ENCODE data around the gene RPIA.

The RPIA gene

GRCh38 chr2:88686320-88686719 lies 5.2 kb upstream of the RPIA start:
- no peak for DNase-seq (ENCODE audit: low spot score)

GRCh38 chr2:88687384-88687783 lies 4.1 kb upstream of the RPIA start:
- DNase-seq (ENCODE audit: low spot score) = no peak

GRCh38 chr2:88690591-88691338 lies 708 bp upstream of the RPIA start:
- DNase-seq (ENCODE audit: low spot score) = peak; percentile 27

- DNase-seq (ENCODE audit: low spot score) = no peak
Observed at GRCh38 chr2:88692187-88692586, 714 bp downstream of the RPIA start.

- no peak for DNase-seq (ENCODE audit: low spot score)
Observed at GRCh38 chr2:88693911-88694414, 2.5 kb downstream of the RPIA start.

GRCh38 chr2:88696611-88697010 lies 5.1 kb downstream of the RPIA start:
- no peak for DNase-seq (ENCODE audit: low spot score)

GRCh38 chr2:88697370-88698026 lies 6.0 kb downstream of the RPIA start:
- DNase-seq (ENCODE audit: low spot score) = peak; percentile 25

- no peak for DNase-seq (ENCODE audit: low spot score)
Observed at GRCh38 chr2:88698027-88698413, 6.5 kb downstream of the RPIA start.

- no peak for DNase-seq (ENCODE audit: low spot score)
Observed at GRCh38 chr2:88698498-88699233, 7.2 kb downstream of the RPIA start.

- DNase-seq (ENCODE audit: low spot score) = no peak
Observed at GRCh38 chr2:88707003-88707402, 15.5 kb downstream of the RPIA start.

- no peak for DNase-seq (ENCODE audit: low spot score)
Observed at GRCh38 chr2:88709181-88709631, 17.7 kb downstream of the RPIA start.

- no peak for DNase-seq (ENCODE audit: low spot score)
Observed at GRCh38 chr2:88711289-88711688, 19.8 kb downstream of the RPIA start.

- DNase-seq (ENCODE audit: low spot score) = no peak
Observed at GRCh38 chr2:88711897-88712296, 20.4 kb downstream of the RPIA start.

GRCh38 chr2:88713408-88713807 lies 21.9 kb downstream of the RPIA start:
- no peak for DNase-seq (ENCODE audit: low spot score)

GRCh38 chr2:88714667-88715066 lies 23.2 kb downstream of the RPIA start:
- no peak for DNase-seq (ENCODE audit: low spot score)

- DNase-seq (ENCODE audit: low spot score) = no peak
Observed at GRCh38 chr2:88720399-88720798, 28.9 kb downstream of the RPIA start.

GRCh38 chr2:88721268-88721667 lies 29.8 kb downstream of the RPIA start:
- DNase-seq (ENCODE audit: low spot score) = no peak

GRCh38 chr2:88724643-88725332 lies 33.3 kb downstream of the RPIA start:
- DNase-seq (ENCODE audit: low spot score) = no peak

- no peak for DNase-seq (ENCODE audit: low spot score)
Observed at GRCh38 chr2:88729061-88729745, 37.7 kb downstream of the RPIA start.

GRCh38 chr2:88733155-88733902 lies 41.9 kb downstream of the RPIA start:
- no peak for DNase-seq (ENCODE audit: low spot score)

- no peak for DNase-seq (ENCODE audit: low spot score)
Observed at GRCh38 chr2:88735133-88735532, 43.7 kb downstream of the RPIA start.
